Glomerular visceral epithelial cell (primary cell): ENCODE results near the gene CAV3.

Experiments used
- DNase-seq: peaks from one replicate; pipeline ENCODE4 v3.0.0-alpha.2; 2016; ENCODE audit errors: extremely low spot score

The CAV3 gene

GRCh38 chr3:8794247-8794646, 60.6 kb downstream of the CAV3 start:
- no peak for DNase-seq
